GM12872 (cell line): ENCODE data around the gene YIF1B.

Experiments used
- CTCF ChIP-seq: IDR thresholded peaks from 3 replicates; pipeline ENCODE4 v1.5.1; 2011; ENCODE audit warnings: low read depth, mild to moderate bottlenecking, low read length, moderate library complexity; ENCODE audit not compliant: insufficient read depth

YIF1B gene

GRCh38 chr19:38316477-38317067 lies 825 bp upstream of the YIF1B start:
- no peak for TF ChIP-seq CTCF

DNA sequence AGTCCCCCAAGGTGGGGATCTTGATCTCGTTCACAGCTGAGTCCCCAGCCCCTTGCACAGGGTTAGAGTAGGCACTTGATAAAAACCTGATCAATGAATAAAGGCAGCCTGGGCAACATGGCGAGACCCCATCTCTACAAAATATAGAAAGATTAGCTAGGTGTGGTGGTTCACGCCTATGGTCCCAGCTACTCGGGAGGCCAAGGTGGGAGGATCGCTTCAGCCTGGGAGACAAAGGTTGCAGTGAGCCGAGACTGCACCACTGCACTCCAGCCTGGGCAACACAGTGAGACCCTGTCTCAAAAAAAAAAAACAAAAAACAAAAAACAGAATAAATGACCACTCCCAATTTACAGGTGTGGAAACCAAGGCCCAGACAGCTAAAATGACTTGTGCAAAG lies 4.8 kb downstream of the YIF1B start:
- no peak for TF ChIP-seq CTCF

DNA sequence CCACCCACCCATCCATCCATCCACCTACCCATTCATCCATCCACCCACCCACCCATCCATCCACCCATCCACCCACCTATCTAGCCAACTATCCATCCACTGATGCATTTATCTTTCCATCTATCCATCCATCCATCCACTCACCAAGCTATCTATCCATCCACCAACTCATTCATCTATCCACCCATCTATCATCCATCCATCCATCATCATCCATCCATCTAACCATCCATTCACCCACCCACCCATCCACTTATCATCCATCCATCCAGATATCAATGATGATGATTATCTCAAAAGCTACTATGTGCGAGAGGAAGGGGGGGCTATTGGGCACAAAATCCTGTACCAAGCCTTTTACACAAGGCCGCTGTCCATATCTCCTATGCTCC lies 5.5 kb downstream of the YIF1B start:
- no peak for TF ChIP-seq CTCF

- TF ChIP-seq CTCF = no peak
Observed at GRCh38 chr19:38309615-38310278, 6.0 kb downstream of the YIF1B start.

DNA sequence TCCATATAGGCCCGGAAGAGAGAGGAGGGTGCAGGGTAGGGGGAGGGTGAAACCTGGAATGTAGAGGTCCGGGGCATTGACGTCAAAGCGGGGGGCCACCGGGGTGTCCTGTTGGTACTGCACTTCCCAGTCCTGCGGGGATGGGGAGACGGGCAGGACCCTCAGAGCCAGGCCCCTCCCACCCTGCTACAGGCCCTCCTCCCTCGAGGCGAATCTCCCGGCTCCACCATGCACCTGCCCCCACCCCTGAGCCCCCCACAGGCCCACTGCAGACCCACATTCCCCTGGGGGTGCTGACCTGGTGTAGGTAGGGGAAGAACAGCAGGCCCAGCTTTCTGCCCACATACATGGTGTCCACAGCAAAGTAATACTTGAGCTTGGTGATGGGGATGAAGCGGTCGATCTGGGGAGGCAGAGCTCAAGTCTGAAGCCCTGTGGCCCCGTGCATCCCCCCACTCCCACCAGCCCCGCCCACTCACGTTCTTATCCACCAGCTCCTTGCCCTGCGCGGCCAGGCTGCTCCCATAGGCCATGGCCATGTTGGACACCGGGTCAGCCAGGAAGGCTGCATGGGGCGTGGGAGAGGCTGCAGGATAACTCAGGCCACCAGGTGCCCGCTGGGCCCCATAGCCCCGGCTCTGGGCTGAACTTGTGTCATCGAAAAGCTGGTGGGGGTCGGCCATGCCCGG lies 6.7 kb downstream of the YIF1B start:
- no peak for TF ChIP-seq CTCF

GRCh38 chr19:38308006-38308766 lies 7.6 kb downstream of the YIF1B start:
- TF ChIP-seq CTCF = no peak

DNA sequence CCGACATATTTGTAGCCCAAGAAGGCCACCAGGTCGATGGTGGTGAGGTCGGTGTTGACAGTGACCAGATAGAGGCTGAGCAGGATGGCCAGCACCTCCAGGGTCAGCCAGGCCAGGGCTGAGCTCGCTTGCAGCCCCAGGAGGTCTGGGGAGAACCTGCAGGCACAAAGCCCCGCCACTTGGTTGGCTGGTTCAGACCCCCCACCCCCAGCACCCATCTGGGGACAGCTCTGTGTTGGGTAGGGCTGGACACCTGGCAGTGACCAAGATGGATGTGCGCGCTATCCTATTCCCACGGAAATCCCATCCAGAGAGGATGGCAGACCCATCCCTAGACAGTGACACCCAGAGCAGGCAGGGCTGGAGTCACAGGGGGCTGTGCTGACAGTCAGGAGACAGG lies 8.2 kb downstream of the YIF1B start:
- no peak for TF ChIP-seq CTCF
